ENCODE measurements around the gene CCM2.

GRCh38 chr7:44980393-44981034 is 19.5 kb upstream of the CCM2 start:
- TF ChIP-seq POLR2A (IDR thresholded peaks at IDR 0.05; ENCODE audit: low read depth, low read length): no peak
- TF ChIP-seq POLR2AphosphoS5 (IDR thresholded peaks at IDR 0.05; ENCODE audit: low read depth, low read length): peak; percentile 56
- no peak for TF ChIP-seq TAF1 (IDR thresholded peaks at IDR 0.05; ENCODE audit: borderline replicate concordance, low read depth, low read length)
